Measurements from ENCODE around the gene NRN1L.
"Not testable (repeated sequence)": the region's sequence is repeated elsewhere in the genome, so short reads cannot be mapped to it uniquely, and the experiment has no call there.

The NRN1L gene

DNA sequence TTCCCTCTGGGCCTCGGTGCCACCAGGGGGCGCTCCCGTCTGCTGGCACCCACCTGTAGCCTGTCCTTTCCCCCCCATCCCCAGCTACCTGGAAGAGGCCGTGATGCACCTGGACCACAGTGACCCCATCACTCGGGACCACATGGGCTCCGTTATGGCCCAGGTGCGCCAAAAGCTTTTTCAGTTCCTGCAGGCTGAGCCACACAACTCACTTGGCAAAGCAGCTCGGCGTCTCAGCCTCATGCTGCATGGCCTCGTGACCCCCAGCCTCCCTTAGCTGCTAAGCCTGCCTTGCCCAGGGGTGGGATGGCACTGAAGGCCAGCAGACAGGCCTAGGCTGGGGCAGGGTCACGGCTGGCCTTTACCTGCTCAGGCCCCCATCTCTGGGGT is 818 bp upstream of the NRN1L start:
- peak; percentile 91 for DNase-seq

DNA sequence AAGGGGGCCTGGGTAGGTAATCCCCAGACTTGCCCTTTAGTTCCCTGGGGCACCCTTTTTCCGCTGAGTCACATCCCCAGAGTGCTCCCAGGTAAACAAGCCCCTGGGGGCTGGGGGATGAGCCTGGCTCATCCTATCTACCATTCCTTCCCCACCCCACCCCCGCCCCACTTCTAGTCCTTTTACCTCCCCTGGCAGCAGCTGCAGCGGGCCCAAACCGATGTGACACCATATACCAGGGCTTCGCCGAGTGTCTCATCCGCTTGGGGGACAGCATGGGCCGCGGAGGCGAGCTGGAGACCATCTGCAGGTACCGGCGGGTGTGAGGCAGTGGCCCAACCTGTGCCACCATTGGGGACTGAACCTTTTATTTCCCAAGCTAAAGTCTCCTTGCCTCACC is 860 bp downstream of the NRN1L start:
- DNase-seq: no peak

- DNase-seq: no peak
Measured at GRCh38 chr16:67885976-67886375, 1.3 kb downstream of the NRN1L start.

- no peak for DNase-seq
Measured at GRCh38 chr16:67886387-67886786, 1.7 kb downstream of the NRN1L start.

DNA sequence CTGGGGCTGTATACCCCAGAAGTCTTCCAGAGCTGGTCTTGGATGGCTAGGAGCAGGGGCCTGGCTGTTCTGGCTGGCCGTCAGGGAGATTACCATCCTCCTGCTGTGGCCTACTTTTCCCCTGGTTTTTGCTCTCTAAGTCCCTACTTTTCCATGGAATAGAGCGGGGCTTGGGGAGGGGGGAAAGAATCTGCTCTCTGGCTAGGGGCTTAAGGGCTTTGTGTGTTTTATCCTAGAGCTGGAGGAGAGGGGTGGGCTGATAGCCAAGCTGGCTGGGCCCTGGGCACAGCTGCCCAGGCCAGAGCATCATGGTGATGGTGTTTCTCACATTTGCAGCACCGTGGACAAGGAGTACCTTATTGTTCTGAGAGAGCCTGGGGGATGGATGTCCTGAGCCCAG is 3.6 kb downstream of the NRN1L start:
- DNase-seq: no peak

GRCh38 chr16:67892375-67892774 is 7.7 kb downstream of the NRN1L start:
- DNase-seq: no peak

- peak; percentile 95 for DNase-seq
Measured at GRCh38 chr16:67892899-67893742, 8.4 kb downstream of the NRN1L start, which contains the start of gene PSKH1. PSKH1 (plus strand) TSS chr16:67893254; CDS start chr16:67908750, 15,496 bp downstream.

GRCh38 chr16:67893743-67894399 is 9.2 kb downstream of the NRN1L start:
- no peak for DNase-seq

- no peak for DNase-seq
Measured at GRCh38 chr16:67897231-67897630, 12.5 kb downstream of the NRN1L start.

DNA sequence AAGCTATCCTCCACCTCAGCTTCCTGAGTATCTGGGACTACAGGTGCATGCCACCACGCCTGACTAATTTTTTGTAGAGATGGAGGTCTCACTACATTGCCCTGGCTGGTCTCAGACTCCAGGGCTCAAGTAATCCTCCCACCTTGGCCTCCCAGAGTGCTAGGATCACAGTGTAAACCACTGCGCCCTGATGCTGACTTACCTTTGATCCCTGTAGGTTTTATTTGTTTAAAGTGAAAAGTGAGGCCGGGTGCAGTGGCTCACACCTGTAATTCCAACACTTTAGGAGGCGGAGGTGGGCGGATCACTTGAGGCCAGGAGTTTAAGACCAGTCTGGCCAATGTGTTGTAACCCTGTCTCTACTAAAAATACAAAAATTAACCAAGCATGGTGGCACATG is 17.0 kb downstream of the NRN1L start:
- no peak for DNase-seq

DNA sequence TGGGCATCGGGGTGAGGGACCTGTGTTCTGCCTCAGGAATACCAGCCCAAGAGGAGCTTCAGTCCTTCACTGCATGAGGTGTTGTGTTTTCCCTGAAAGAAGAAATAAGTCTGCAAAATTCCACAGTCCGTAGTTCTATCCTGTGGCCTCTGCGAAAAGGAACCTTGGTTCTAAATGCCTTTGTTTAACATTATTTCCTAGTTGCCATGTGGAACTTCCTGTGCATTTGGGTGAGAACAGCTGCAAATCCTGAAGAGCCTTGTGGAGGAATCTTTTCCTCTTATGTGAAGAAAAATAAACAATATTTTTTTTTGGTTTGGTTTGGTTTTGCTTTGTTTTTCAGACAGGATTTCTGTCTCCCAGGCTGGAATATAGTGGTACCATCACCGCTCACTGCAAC is 18.1 kb downstream of the NRN1L start:
- no peak for DNase-seq

DNA sequence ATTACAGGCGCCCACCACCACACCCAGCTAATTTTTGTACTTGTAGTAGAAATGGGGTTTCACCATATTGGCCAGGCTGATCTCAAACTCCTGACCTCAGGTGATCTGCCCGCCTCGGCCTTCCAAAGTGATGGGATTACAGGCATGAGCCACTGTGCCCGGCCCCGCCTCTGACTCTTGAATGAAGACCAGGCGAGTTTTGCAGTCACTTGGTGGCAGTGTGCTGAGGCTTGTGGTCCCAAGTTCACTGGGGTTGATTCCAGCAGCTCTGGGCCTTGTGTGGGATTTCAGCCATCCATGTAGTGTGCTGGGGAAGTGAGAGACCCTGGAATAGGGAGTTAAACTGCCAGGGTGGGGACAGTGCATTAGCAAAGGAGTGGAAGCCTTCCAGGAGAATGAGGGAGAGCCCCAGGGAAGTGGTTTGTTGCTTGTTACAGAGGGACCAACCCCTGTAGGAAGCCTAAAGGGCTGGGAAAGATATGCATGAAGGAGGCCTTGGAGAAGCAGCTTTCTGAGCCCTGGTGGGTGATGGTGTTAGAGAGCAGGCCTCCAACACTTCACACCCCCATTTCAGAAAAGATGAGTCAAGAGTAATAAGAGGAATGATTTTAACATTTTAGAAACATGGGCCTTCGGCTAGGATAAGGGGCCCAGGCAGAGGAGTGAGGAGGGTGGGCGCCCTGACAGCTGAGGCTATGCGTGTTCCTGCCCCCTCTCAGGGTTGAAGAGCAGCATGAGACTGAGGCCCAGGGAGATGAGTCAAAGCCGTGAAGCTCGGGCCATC is 22.9 kb downstream of the NRN1L start:
- DNase-seq: peak; percentile 52

- DNase-seq: no peak
Measured at GRCh38 chr16:67909056-67909742, 24.5 kb downstream of the NRN1L start.

GRCh38 chr16:67910158-67910557 is 25.5 kb downstream of the NRN1L start:
- peak; percentile 61 for DNase-seq

- DNase-seq: no peak
Measured at GRCh38 chr16:67914758-67915495, 30.2 kb downstream of the NRN1L start.

DNA sequence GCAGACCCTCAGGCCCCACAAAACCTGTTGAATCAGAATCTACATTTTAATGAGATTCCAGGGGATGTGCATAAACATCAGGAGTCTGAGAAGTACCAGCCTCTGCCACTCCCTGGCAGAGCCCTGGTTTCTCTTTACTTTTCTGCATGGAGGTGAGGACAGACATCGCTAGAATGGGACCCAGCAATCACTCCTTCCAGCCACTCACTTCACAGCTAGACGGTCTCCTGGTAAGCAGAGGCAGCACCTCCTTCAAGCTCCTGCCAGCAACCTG is 30.7 kb downstream of the NRN1L start:
- not testable (repeated sequence) for DNase-seq

- DNase-seq: no peak
Measured at GRCh38 chr16:67915831-67916723, 31.4 kb downstream of the NRN1L start.

- DNase-seq: peak; percentile 55
Measured at GRCh38 chr16:67917140-67917851, 32.6 kb downstream of the NRN1L start.

- DNase-seq: peak; percentile 74
Measured at GRCh38 chr16:67917852-67918236, 33.2 kb downstream of the NRN1L start.

- DNase-seq: no peak
Measured at GRCh38 chr16:67919622-67920221, 35.0 kb downstream of the NRN1L start.
